GM12892 (cell line): ENCODE results near the gene RANBP3L.

ENCODE experiments used
- POLR2AphosphoS5 ChIP-seq: IDR thresholded peaks from 2 replicates; pipeline ENCODE4 v1.6.1; 2011; ENCODE audit warnings: low read depth, low read length, control low read depth
- TAF1 ChIP-seq: IDR thresholded peaks from 2 replicates; pipeline ENCODE4 v1.6.1; 2011; ENCODE audit warnings: low read depth, mild to moderate bottlenecking, control low read depth, low read length, borderline replicate concordance

GRCh38 chr5:36267905-36268304 is 33.8 kb downstream of the RANBP3L start:
- TF ChIP-seq POLR2AphosphoS5, result no peak
- no peak for TF ChIP-seq TAF1
